AG08395 (cell line): Measurements from ENCODE around the gene STAT6.

Experiments
- DNase-seq: peaks from one replicate; pipeline ENCODE4 v3.0.0; 2012; ENCODE audit warnings: mixed read lengths, low spot score

STAT6 gene

GRCh38 chr12:57101892-57102695 lies 9.1 kb downstream of the STAT6 start:
- DNase-seq, result no peak

- DNase-seq, result no peak
Measured at GRCh38 chr12:57099766-57100165, 11.4 kb downstream of the STAT6 start.

GRCh38 chr12:57099047-57099714 lies 12.0 kb downstream of the STAT6 start:
- no peak for DNase-seq

GRCh38 chr12:57098546-57098945 lies 12.6 kb downstream of the STAT6 start:
- no peak for DNase-seq

- no peak for DNase-seq
Measured at GRCh38 chr12:57097554-57097835, 13.7 kb downstream of the STAT6 start.

GRCh38 chr12:57096748-57097553 lies 14.2 kb downstream of the STAT6 start:
- no peak for DNase-seq

GRCh38 chr12:57096099-57096572 lies 15.0 kb downstream of the STAT6 start:
- no peak for DNase-seq

GRCh38 chr12:57095440-57095839 lies 15.7 kb downstream of the STAT6 start:
- DNase-seq, result no peak

GRCh38 chr12:57094208-57095160 lies 16.7 kb downstream of the STAT6 start:
- no peak for DNase-seq

GRCh38 chr12:57093415-57094207 lies 17.6 kb downstream of the STAT6 start:
- DNase-seq, result peak; percentile 90

GRCh38 chr12:57092876-57093414 lies 18.2 kb downstream of the STAT6 start:
- no peak for DNase-seq

GRCh38 chr12:57092529-57092862 lies 18.7 kb downstream of the STAT6 start:
- DNase-seq, result no peak

- DNase-seq, result no peak
Measured at GRCh38 chr12:57091638-57092528, 19.3 kb downstream of the STAT6 start.

GRCh38 chr12:57090924-57091637 lies 20.1 kb downstream of the STAT6 start:
- peak; percentile 40 for DNase-seq

GRCh38 chr12:57090490-57090889 lies 20.7 kb downstream of the STAT6 start:
- no peak for DNase-seq

- no peak for DNase-seq
Measured at GRCh38 chr12:57089271-57090245, 21.6 kb downstream of the STAT6 start.

GRCh38 chr12:57088354-57089270 lies 22.6 kb downstream of the STAT6 start, which contains the start of gene NAB2:
TSS of gene NAB2 (plus strand) at chr12:57089114. CDS start at chr12:57089272, 158 bp downstream.
- DNase-seq, result peak; percentile 94
